H9 (cell line): ENCODE measurements around the gene LRP8. TPM values are rescaled to one million over a fixed set of nuclear protein-coding genes. Genes with fewer than 3 reads are reported as not detected.

Experiments used
- DNase-seq: peaks from one replicate; pipeline ENCODE4 v3.0.0-alpha.2; 2017
- H2AFZ ChIP-seq: one replicate; pipeline ENCODE4 v1.6.1; 2013; ENCODE audit warnings: mild to moderate bottlenecking, low read length, control low read depth, moderate library complexity
- H2AK5ac ChIP-seq: 2 replicates; pipeline ENCODE4 v1.6.1; 2013; ENCODE audit warnings: low read length, control low read depth, mixed read lengths; ENCODE audit not compliant: insufficient read length
- H2BK120ac ChIP-seq: one replicate; pipeline ENCODE4 v1.6.1; 2013; ENCODE audit warnings: low read depth, mild to moderate bottlenecking, low read length, control low read depth, inconsistent platforms; ENCODE audit not compliant: poor library complexity, severe bottlenecking
- H2BK12ac ChIP-seq: 2 replicates; pipeline ENCODE4 v1.6.1; 2013; ENCODE audit warnings: low read length, control low read depth, mixed read lengths, low read depth; ENCODE audit not compliant: insufficient read length
- H2BK15ac ChIP-seq: 2 replicates; pipeline ENCODE4 v1.6.1; 2013; ENCODE audit warnings: low read depth, low read length, control low read depth
- H2BK20ac ChIP-seq: one replicate; pipeline ENCODE4 v1.6.1; 2013; ENCODE audit warnings: low read depth, mild to moderate bottlenecking, low read length, control low read depth, inconsistent platforms; ENCODE audit not compliant: poor library complexity, severe bottlenecking
- H2BK5ac ChIP-seq: 2 replicates; pipeline ENCODE4 v1.6.1; 2013; ENCODE audit warnings: low read length, control low read depth, mixed read lengths; ENCODE audit not compliant: insufficient read length
- H3K14ac ChIP-seq: 2 replicates; pipeline ENCODE4 v1.6.1; 2013; ENCODE audit warnings: low read length, control low read depth; ENCODE audit not compliant: insufficient read depth
- H3K18ac ChIP-seq: 2 replicates; pipeline ENCODE4 v1.6.1; 2013; ENCODE audit warnings: low read depth, mild to moderate bottlenecking, mixed read lengths, low read length, control low read depth; ENCODE audit not compliant: insufficient read length
- H3K23ac ChIP-seq: 2 replicates; pipeline ENCODE4 v1.6.1; 2013; ENCODE audit warnings: low read length, control low read depth, mixed read lengths, low read depth; ENCODE audit not compliant: insufficient read length
- H3K23me2 ChIP-seq: 2 replicates; pipeline ENCODE4 v1.6.1; 2013; ENCODE audit warnings: low read depth, mild to moderate bottlenecking, mixed read lengths, low read length, control low read depth; ENCODE audit not compliant: insufficient read length, poor library complexity, severe bottlenecking
- H3K27ac ChIP-seq: 2 replicates; pipeline ENCODE4 v1.5.1; 2013; ENCODE audit warnings: low read length, control low read depth, mixed read lengths, low read depth; ENCODE audit not compliant: insufficient read length
- H3K27me3 ChIP-seq: 2 replicates; pipeline ENCODE4 v1.6.1; 2013; ENCODE audit warnings: low read length, control low read depth, inconsistent platforms; ENCODE audit not compliant: insufficient read depth
- H3K4ac ChIP-seq: 2 replicates; pipeline ENCODE4 v1.6.1; 2013; ENCODE audit warnings: low read depth, mild to moderate bottlenecking, control low read depth, inconsistent platforms, low read length, moderate library complexity
- H3K4me1 ChIP-seq: 2 replicates; pipeline ENCODE4 v1.6.1; 2013; ENCODE audit warnings: low read length, control low read depth, inconsistent platforms; ENCODE audit not compliant: insufficient read depth
- H3K4me2 ChIP-seq: 2 replicates; pipeline ENCODE4 v1.6.1; 2013; ENCODE audit warnings: low read length, control low read depth, mixed read lengths; ENCODE audit not compliant: insufficient read length, insufficient read depth
- H3K56ac ChIP-seq: 2 replicates; pipeline ENCODE4 v1.6.1; 2013; ENCODE audit warnings: low read depth, mild to moderate bottlenecking, mixed read lengths, low read length, control low read depth; ENCODE audit not compliant: insufficient read length
- H3K79me1 ChIP-seq: 2 replicates; pipeline ENCODE4 v1.6.1; 2013; ENCODE audit warnings: low read depth, mild to moderate bottlenecking, moderate library complexity, low read length, control low read depth, inconsistent platforms; ENCODE audit not compliant: insufficient read depth, poor library complexity, severe bottlenecking
- H3K79me2 ChIP-seq: 2 replicates; pipeline ENCODE4 v1.6.1; 2013; ENCODE audit warnings: low read length, control low read depth, inconsistent platforms; ENCODE audit not compliant: insufficient read depth
- H3K9ac ChIP-seq: 2 replicates; pipeline ENCODE4 v1.6.1; 2013; ENCODE audit warnings: low read length, control low read depth, mixed read lengths; ENCODE audit not compliant: insufficient read length; ENCODE audit errors: extremely low read depth
- H3K9me3 ChIP-seq: one replicate; pipeline ENCODE4 v1.6.1; 2013; ENCODE audit warnings: low read depth, low read length, inconsistent platforms; ENCODE audit not compliant: control insufficient read depth
- H3T11ph ChIP-seq: one replicate; pipeline ENCODE4 v1.6.1; 2013; ENCODE audit warnings: mild to moderate bottlenecking, low read length, control low read depth, inconsistent platforms
- H4K20me1 ChIP-seq: one replicate; pipeline ENCODE4 v1.6.1; 2013; ENCODE audit not compliant: control insufficient read depth, insufficient read length, insufficient read depth
- H4K5ac ChIP-seq: 2 replicates; pipeline ENCODE4 v1.6.1; 2013; ENCODE audit warnings: low read depth, mild to moderate bottlenecking, mixed read lengths, low read length, control low read depth; ENCODE audit not compliant: insufficient read length
- H4K8ac ChIP-seq: replicated peaks from 2 replicates; pipeline ENCODE4 v1.6.1; 2013; ENCODE audit warnings: low read length, control low read depth, mixed read lengths, low read depth; ENCODE audit not compliant: insufficient read length
- H4K91ac ChIP-seq: 2 replicates; pipeline ENCODE4 v1.6.1; 2013; ENCODE audit warnings: low read depth, mild to moderate bottlenecking, moderate library complexity, mixed read lengths, low read length, control low read depth; ENCODE audit not compliant: insufficient read length
- H3K27ac Mint-ChIP-seq, 3 experiments: 2 replicates in 2 of 3; 3 replicates in 1 of 3; pipeline ENCODE4 v1.8.0; 2020 to 2021; ENCODE audit warnings: mixed read lengths in 3 of 3, mild to moderate bottlenecking in 1 of 3, moderate library complexity in 1 of 3
- H3K27me3 Mint-ChIP-seq: 2 replicates; pipeline ENCODE4 v1.8.0; 2021; ENCODE audit warnings: low read depth, mild to moderate bottlenecking, moderate library complexity, mixed read lengths
- H3K36me3 Mint-ChIP-seq, 3 experiments: 2 replicates in 2 of 3; 3 replicates in 1 of 3; pipeline ENCODE4 v1.8.0; 2020 to 2021; ENCODE audit warnings: low read depth in 3 of 3, mixed read lengths in 3 of 3; ENCODE audit not compliant: insufficient read depth in 1 of 3
- H3K4me1 Mint-ChIP-seq, 2 experiments: 2 replicates each; pipeline ENCODE4 v1.8.0; 2020; ENCODE audit warnings: mixed read lengths in 2 of 2
- H3K4me3 Mint-ChIP-seq, 2 experiments: 2 replicates in 1 of 2; 3 replicates in 1 of 2; pipeline ENCODE4 v1.8.0; 2020 to 2021; ENCODE audit warnings: mild to moderate bottlenecking in 2 of 2, mixed read lengths in 2 of 2, moderate library complexity in 1 of 2
- H3K9me3 Mint-ChIP-seq, 2 experiments: 2 replicates in 1 of 2; 3 replicates in 1 of 2; pipeline ENCODE4 v1.8.0; 2020; ENCODE audit warnings: mild to moderate bottlenecking in 2 of 2, mixed read lengths in 2 of 2, moderate library complexity in 1 of 2
- WGBS: extraction: QIAGEN DNeasy Blood & Tissue Kit; methylation state at CpG from one replicate; pipeline ENCODE4 v1.1.7; 2013; ENCODE audit warnings: missing lambda C conversion rate, low lambda C conversion rate, mixed read lengths; ENCODE audit not compliant: insufficient read length; ENCODE audit errors: extremely low coverage; 5-methylcytosine and 5-hydroxymethylcytosine counted together
- total RNA-seq: library from RNA; stranded (reverse); gene quantifications from 2 replicates; pipeline ENCODE4 v1.2.1, GENCODE V29; 2021
- TF ChIP-seq, protein P1 (sequence below): fragments of 200-600 bp; sonication (generic); conservative IDR thresholded peaks from 3 replicates; pipeline ENCODE4 v1.8.0; 2021; ENCODE audit warnings: antibody characterized with exemption, mild to moderate bottlenecking

The LRP8 gene
- total RNA-seq, 1 experiment from 2014 or later = 78.6 TPM

DNA sequence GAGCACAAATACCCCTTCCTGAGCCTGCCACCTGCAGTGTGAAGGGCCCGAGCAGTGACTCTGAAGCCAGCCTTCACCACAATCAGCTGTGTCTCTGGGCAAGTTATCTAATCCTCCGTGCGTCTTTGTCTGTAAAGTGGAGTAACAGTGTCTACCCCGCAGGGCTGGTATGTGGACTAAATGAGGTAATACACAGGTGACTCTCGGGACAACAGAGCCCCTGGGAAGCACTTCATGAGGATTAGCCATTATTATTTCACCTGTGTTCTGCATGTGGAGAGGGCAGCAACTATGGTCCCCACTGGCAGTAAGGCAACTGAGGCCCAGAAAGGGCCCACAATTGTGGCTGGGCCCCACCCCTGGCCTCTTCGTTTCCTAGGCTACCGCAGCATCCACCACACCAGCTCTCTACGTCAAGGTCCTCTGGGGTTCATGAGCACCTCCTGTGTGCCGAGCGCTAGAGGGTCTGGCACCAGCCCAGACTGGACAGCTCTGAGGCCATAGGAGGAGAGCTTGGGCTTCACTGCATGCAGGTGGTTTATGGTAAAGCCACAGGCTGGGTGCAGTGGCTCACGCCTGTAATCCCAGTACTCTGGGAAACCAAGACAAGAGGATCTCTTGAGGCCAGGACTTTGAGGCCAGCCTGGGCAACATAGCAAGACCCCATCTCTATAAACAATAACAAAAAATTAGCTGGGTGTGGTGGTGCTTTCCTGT lies 41.3 kb upstream of the LRP8 start:
- H2BK15ac ChIP-seq = no peak overlapping the region
- H2BK20ac ChIP-seq = no peak overlapping the region
- no peak overlapping the region for H3K56ac ChIP-seq
- no peak overlapping the region for H3T11ph ChIP-seq
- no peak overlapping the region for H2BK120ac ChIP-seq
- no peak overlapping the region for H3K4ac ChIP-seq
- no peak overlapping the region for H3K27ac ChIP-seq
- no peaks in the 10 kb centered on the region for H3K79me1 ChIP-seq
- DNase-seq = peak; percentile 20
- no peak overlapping the region for H4K5ac ChIP-seq
- H4K20me1 ChIP-seq = no peaks in the 10 kb centered on the region
- H2AFZ ChIP-seq = no peak overlapping the region
- no peak overlapping the region for H3K18ac ChIP-seq
- H2BK5ac ChIP-seq = no peak overlapping the region
- no peak overlapping the region for H4K8ac ChIP-seq
- TF ChIP-seq, protein P1, sequence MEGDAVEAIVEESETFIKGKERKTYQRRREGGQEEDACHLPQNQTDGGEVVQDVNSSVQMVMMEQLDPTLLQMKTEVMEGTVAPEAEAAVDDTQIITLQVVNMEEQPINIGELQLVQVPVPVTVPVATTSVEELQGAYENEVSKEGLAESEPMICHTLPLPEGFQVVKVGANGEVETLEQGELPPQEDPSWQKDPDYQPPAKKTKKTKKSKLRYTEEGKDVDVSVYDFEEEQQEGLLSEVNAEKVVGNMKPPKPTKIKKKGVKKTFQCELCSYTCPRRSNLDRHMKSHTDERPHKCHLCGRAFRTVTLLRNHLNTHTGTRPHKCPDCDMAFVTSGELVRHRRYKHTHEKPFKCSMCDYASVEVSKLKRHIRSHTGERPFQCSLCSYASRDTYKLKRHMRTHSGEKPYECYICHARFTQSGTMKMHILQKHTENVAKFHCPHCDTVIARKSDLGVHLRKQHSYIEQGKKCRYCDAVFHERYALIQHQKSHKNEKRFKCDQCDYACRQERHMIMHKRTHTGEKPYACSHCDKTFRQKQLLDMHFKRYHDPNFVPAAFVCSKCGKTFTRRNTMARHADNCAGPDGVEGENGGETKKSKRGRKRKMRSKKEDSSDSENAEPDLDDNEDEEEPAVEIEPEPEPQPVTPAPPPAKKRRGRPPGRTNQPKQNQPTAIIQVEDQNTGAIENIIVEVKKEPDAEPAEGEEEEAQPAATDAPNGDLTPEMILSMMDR = no peak
- H3K4me1 ChIP-seq = no peaks in the 10 kb centered on the region
- H2BK12ac ChIP-seq = no peak overlapping the region
- H2AK5ac ChIP-seq = no peak overlapping the region
- peak overlapping the region in 1 of 3 experiments; percentile 86; a peak in 1 of 7 replicates for H3K27ac Mint-ChIP-seq
- H3K9ac ChIP-seq = no peak overlapping the region
- no peaks in the 10 kb centered on the region for H3K27me3 ChIP-seq
- H3K4me2 ChIP-seq = no peak overlapping the region
- H3K27me3 Mint-ChIP-seq = peaks cover 40% of the 10 kb centered on the region
- H4K91ac ChIP-seq = no peak overlapping the region
- no peak overlapping the region for H3K4me3 Mint-ChIP-seq
- no peaks in the 10 kb centered on the region for H3K23me2 ChIP-seq
- H3K79me2 ChIP-seq = no peaks in the 10 kb centered on the region
- no CpG with 5 or more reads among the region's 11 CpGs for whole genome bisulfite sequencing
- H3K9me3 Mint-ChIP-seq = no peaks in the 10 kb centered on the region
- no peaks in the 10 kb centered on the region for H3K9me3 ChIP-seq
- H3K36me3 Mint-ChIP-seq = no peaks in the 10 kb centered on the region
- no peak overlapping the region for H3K14ac ChIP-seq
- H3K23ac ChIP-seq = no peak overlapping the region
- H3K4me1 Mint-ChIP-seq = peaks cover 3 to 11% of the 10 kb centered on the region in 2 experiments
